Measurements from ENCODE around the gene DMAC2.

DNA sequence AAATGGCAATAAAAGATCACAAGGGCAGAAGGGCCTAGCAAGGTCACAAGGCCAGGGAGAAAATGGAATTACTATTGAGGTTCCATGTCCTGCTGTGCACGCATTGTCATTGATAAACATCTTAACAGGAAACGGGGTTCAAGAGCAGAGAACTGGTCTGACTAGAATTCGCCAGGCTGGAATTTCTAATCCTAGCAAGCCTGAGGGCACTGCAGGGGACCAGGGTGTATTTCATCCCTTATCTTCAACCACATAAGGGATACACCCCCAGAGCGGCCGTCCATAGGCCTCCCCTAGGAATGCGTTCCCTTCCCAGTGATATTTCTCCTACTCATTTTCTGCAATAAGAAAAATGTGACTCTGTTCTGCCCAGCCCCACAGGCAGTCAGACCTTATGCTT, 22.8 kb upstream of the DMAC2 start:
- TF ChIP-seq, protein P1, sequence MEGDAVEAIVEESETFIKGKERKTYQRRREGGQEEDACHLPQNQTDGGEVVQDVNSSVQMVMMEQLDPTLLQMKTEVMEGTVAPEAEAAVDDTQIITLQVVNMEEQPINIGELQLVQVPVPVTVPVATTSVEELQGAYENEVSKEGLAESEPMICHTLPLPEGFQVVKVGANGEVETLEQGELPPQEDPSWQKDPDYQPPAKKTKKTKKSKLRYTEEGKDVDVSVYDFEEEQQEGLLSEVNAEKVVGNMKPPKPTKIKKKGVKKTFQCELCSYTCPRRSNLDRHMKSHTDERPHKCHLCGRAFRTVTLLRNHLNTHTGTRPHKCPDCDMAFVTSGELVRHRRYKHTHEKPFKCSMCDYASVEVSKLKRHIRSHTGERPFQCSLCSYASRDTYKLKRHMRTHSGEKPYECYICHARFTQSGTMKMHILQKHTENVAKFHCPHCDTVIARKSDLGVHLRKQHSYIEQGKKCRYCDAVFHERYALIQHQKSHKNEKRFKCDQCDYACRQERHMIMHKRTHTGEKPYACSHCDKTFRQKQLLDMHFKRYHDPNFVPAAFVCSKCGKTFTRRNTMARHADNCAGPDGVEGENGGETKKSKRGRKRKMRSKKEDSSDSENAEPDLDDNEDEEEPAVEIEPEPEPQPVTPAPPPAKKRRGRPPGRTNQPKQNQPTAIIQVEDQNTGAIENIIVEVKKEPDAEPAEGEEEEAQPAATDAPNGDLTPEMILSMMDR (IDR thresholded peaks at IDR 0.05) = no peak
- TF ChIP-seq POLR2A (IDR thresholded peaks at IDR 0.05) = no peak

Measured in right lobe of liver (tissue), 4 donors.